GOT3 (cell line): Measurements from ENCODE around the gene CORO2A.

Source experiments
- DNase-seq: peaks from one replicate; lab custom pipeline; 2025; ENCODE audit warnings: mixed read lengths; lab: John Stamatoyannopoulos, UW

CORO2A gene

DNA sequence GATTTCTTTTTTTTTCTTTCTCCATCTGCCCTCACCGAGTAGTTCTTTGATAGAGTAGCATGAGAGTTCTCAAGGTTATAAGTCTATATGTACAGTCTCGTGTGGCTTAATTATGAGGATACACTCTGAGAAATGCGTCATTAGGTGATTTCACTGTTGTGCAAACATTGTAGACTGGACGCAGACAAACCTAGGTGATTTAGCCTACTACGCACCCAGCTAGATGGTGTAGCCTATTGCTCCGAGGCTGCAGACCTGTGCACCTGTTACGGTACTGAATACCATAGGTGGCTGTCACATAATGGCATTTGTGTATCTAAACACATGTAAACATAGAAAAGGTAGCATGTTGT, 26.9 kb upstream of the CORO2A start:
- no peak for DNase-seq

DNA sequence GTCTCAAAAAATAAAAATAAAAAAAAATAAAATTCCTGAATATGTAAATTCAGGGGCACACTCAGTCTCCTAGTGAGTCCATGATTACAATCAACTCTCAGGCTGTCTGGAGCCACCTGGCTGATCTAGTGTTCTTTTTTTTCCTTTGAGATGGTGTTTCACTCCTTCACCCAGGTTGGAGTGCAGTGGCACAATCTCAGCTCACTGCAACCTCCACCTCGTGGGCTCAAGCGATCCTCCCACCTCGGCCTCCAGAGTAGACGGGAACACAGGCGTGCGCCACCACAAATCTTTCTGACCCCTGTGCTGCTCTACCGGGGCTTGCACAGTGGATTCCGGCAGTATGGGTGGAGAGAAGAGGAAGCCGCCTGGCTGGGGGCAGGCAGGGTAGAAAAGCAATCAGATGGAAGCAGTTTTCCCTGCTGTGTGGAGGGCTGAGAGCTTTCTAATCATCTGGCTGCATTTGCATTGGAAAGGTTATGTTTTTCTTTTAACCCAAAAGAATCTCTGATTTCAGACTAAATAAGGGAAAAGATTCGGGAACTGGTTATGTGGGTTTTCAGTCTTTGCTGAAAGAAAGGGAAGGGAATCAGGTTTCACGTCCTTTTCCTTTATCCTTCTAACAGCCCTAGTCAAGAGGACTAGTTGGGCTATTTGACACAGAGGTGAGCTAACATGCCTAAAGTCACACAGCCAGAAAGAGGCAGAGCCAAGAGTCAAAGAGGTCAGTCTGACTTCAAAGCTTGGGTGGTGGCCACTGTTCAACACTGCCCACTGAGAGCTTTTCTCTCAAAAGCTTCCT, 26.3 kb upstream of the CORO2A start:
- no peak for DNase-seq

DNA sequence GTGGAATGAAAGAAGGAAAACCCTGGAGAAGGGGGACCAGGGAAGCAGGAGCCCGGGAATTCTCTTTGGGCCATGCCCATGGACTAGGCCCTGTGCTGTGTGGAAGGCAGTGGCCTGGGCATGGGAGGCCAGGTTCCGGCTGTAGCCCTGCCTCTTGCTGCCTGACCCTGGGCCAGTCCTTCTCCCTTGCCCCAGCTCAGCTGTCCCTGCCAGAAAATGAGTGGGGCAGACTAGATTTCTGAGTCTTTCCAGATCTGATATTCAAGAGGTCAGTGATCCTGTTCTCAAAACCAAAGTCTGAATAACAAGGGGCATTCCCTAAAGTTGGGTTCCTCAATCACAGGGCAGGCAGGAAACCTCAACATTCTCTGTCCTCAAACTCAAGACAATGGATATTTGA, 24.8 kb upstream of the CORO2A start:
- no peak for DNase-seq

DNA sequence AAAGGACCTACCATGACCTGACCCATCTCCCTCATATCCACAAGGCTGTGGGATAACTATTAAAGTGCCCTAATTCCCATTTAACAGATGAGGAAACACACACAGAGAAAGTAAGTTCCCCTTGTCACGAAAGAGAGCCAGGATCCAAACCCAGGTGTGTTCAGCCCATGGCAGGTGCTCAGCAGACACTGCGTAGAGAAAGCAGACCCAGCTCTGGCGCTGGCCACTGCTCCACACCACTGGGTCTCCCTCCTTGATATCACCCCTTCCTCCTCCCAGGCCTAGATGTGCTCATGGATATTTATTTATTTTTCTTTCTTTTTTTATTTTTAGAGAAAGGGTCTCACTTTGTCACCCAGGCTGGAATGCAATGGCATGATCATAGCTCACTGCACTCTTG, 24.0 kb upstream of the CORO2A start:
- DNase-seq = no peak

DNA sequence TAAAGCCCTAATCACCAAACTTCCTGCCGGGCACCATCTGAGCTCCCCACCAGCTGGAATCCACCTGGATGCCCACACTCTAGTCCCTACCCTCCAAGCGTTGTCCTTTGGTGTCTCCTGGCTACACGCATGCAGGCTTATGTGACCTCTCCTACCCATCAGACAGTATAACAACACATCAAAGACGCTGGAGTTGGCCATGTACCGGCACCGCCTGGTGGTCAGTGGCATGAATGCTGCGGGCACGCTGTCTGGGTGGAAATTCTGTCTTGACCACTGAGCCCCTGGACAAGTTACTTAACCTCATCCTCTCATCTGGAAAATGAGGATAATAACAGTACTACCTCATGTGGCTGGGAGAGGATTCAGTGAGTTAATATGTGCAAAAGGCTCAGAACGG, 23.4 kb upstream of the CORO2A start:
- no peak for DNase-seq

DNA sequence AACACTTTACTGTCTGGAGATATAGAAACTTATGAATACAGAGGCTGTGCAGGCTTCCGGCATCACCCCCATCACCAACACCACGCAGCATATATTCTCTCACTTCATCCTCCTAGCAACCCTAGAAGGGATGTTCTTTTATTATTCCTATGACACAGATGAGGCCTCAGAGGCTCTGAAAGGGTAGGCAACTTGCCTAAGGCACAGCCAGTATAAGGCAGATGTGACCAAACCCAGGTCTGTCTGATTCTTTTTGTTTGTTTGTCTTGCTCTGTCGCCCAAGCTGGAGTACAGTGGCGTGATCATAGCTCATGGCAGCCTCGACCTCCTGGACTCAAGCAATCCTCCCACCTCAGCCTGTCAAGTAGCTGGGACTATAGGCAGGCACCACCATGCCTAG, 22.8 kb upstream of the CORO2A start:
- no peak for DNase-seq

DNA sequence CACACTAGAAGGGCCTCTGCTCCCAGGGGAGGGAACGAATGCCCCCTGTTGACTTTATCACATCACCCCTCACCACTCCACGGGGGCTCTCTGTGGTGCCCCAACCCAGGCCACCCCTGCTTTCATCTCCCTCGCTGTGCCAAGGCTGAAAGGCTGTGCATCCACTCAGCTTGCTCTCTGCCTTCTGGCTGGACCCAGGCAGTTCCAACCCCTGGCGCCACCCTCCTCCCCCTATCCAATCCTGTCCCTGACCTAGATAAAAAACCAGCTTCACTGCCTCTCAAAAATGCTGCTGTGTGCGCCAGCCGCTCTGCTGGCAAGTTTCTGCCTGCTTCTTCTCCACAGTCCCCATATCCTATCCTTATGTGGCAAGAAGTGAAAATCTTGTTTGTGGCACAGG, 22.4 kb upstream of the CORO2A start:
- DNase-seq = no peak

DNA sequence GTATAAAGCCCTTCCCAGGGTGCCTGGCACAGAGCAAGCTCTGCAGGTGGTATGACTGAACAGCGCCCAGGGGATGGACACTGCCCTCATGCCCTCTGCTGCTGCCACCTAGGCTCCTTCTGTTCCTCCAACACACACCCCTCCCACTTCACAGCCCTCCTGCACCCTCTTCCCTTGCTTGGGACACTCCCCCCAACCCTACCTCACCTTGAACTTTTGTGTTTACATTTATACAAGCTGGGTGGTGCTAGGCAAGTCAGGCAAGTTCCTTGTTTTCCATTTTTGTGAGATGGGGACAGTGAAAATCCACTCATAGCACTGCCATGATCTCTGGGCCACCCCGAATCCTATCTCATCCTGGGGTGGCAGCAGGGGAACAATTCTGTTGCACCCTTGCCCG, 18.8 kb upstream of the CORO2A start:
- DNase-seq = no peak

DNA sequence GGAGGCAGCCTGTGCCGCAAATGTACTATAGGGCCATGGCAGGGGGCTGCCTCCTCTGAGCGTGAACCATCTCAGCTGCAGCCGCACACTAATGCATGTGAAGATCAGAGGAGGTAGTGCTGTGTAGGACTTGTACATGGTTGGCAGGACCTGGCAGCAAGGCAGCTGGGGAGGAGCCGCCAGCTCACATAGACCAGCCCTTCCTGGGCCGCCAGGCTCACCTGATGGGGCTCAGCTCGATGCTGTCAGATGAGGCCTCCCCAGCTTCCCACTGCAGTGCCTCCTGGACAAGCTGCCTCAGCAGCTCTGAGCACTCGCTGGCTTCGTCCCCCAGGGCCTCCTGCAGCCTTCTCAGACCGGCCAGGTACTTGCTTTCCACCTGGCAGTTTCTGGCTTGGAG, 18.0 kb upstream of the CORO2A start:
- DNase-seq = no peak

DNA sequence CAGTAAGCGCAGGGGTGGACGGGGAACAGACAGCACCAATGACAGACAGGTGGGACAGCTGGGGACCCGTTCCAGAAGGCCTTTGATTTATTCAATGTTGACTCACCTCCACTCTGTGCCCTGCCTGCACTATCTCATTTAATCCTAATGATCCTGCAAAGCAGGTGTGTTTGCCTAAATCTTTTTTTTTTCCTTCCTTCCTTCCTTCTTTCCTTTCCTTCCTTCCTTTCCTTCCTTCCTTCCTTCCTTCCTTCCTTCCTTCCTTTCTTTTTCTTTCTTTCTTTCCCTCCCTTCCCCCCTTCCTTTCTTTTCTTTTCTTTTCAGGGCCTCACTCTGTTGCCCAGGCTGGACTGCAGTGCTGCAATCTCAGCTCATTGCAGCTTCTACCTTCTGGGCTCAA, 17.1 kb upstream of the CORO2A start:
- DNase-seq = no peak

DNA sequence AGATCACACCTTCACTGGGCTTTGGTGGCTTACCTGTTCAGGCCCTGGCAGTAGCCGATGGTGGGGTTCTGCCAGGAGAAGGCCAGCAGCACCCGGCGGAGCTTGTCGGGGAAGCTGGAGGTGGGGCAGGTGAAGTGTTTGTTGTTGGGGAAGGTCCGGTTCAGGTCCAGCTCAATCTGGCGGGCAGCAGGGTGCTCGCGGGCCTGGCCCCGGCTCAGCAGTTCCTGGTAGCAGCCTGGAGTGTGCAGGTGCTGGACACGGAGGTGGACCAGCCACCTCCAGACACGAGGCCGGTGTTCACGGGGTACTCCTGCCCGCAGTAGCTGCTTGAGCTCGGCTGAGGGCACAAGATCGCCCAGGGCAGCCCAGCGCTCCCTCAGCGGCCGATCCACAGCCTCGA, 16.2 kb upstream of the CORO2A start:
- no peak for DNase-seq

DNA sequence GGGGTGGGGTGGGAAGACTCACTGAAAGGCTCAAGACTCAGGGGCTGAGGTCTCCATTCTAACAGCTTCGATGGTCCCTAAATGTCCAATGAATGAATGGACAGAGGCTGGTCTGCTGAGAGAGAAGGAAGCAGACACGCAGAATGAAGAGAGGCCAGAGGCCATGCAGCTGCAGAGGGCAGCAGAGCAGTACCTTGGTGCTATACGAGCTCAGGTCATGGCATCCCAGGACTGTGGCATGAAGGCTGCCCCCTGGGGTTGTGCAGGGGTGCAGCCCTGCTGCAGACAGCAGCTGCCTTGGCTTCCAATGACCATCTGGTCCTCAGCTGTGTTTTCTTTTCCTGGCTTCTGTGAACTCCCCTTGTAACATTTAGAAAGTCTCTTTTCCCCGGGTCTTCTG, 15.2 kb upstream of the CORO2A start:
- DNase-seq = no peak

DNA sequence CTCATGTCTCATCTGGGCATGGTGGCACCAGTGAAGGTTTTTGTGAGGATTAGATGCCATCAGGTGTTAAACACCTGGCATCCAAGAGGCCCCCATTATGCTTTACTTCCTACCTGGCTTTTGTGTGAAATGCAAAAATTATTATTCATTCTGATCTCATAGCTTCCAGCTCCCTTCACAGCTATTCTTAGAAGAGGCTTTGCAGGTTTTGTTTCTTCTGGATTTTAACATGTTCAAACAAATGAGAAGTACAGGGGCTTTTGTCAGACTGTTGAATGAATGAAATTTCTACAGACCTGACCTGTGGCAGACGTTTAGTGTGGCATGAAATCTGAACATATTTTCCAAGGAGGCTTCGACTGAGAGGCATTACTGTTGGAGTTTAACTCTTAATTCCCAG, 14.3 kb upstream of the CORO2A start:
- no peak for DNase-seq

DNA sequence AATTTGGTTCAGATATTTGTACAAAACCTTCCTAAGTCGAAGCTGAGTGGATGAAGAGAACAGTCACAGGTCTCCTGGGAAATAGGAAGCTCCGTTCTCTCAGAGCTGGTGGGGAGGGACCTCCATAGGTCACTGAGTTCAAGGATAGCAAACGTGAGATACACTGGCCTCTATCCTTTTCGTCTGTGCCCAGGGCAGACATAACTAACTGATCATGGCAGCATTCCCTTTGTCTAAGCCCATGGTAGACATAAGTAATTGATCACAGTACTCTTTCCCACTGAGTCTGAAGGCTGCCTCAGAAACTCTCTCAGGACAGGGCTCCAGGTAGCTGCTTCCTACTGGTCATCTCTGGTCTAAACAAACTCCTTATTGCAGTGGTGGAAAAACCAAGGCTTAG, 12.3 kb upstream of the CORO2A start:
- DNase-seq = no peak

DNA sequence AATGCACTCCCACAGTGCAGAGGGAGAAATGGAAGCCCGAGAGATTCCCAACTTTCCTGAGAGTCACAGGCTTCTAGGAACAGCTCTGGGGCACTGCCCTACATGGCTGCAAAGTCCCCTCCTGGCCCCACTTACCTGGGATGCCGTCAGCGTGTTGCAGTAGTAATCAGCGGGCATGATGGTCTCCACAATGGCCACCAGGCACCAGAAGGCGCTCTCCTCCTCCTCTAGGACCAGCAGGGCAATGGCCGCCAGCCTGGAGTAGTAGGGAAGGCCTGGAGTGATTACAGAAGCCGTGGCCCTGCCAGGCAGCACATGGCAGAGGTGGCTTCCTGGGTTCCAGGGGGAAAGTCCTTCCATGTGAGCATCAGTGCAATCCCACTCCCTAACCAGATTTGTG, 10.7 kb upstream of the CORO2A start:
- no peak for DNase-seq

DNA sequence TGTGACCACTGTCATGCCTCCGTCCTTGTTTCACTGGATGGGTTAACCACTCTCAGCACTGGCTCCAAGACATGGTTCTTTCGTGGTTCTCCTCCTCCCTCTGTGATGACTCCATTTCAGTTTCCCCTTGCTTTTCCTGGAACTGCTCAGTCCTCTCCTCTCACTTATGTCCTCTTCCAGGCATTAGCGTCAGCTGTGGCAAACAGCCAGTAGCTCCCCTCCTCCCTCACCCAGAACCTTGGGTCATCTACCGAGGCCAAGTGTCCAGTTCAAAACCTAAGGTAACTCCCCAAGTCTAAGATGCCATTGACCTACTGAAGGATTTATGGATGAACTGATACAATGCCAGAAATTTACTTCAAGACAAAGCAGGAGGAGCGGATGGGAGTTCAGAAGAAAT, 9.8 kb upstream of the CORO2A start:
- no peak for DNase-seq

DNA sequence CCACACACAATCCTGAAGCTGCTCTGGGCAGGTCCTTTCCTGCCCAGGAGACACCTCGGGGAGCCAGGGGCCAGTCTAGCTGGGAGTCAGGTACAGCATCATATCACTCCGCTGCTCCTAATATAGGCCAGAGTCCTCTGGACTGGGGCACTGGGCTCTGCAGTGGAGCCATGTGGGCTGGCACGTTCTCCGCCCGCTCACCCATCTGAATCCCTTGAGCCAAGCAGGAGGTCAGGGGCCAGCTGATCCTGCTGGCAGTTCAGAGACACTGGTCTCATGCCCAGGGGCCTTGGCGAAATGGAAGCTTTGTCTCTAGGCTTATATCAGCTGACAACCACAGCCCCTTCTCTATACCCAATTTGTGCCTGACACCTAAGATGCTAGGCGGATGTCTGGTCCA, 9.3 kb upstream of the CORO2A start:
- DNase-seq = no peak

DNA sequence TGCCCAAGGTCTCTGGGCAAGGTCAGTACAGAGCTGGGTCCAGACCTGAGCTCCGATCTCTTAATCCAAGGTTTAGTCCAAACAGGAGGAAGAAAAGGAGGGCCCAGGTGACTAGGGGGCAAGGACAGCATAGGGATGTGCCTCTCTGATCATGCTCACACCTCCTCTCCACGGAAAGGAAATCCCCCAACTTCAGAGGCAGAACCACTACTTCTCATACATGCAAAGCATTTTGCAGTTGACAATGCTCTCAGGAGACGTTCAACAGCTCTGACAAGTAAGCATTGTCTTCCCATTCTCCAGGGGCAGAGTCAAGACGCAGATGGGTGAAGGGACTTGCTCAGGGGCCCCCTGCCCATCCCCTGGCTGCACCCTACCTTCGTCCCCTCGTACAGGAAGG, 8.7 kb upstream of the CORO2A start:
- DNase-seq = no peak

DNA sequence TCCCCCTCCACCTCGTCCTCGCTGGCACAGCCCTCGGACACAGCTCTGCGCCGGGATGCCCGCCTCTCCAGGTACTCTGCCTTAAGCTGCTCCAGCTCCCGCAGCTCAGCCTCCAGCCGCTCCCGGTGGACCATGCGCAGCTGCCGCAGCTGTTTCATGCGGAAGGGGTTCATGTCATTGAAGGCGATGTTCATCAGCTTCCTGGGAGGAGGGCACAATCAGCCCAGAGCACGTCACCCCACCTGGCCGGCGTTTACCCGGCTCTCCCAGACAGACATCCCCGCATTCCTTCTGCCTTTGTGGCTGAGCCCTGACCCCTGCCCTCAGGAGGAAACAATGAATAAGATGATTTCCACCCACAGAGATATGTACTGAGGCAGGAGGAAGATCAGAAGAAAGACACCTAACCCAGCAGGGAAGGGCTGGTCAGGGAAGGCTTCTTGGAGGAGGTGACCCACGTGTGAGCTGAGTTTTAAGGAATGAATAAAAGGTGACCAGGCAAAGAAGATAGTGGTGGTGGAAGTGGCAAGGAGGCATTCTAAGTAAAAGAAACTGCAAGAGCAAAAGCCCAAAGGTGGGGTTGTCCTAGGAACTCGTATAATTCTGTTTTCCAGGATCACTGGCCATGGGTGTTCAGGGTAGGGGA, 7.1 kb upstream of the CORO2A start:
- no peak for DNase-seq

DNA sequence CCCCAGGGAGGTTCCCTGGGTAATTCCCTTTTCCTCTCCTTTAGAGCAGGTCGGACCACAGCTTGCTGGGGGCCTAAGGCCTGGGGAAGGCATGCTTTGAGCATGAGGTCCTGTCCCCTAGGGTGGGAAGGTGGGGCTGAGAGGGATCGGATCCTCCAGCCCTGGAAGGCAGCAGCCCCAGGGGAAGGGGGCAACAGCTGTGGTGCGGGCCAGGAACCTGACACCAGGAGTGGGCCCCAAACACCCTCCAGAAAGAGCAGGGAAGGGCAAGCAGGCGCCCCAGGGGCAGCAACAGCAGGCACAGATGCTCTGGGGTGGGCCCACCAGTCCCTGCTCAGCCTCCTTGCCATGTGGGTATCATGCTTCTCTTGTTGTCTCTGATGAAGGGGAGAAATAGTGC, 3.2 kb upstream of the CORO2A start:
- DNase-seq = no peak

DNA sequence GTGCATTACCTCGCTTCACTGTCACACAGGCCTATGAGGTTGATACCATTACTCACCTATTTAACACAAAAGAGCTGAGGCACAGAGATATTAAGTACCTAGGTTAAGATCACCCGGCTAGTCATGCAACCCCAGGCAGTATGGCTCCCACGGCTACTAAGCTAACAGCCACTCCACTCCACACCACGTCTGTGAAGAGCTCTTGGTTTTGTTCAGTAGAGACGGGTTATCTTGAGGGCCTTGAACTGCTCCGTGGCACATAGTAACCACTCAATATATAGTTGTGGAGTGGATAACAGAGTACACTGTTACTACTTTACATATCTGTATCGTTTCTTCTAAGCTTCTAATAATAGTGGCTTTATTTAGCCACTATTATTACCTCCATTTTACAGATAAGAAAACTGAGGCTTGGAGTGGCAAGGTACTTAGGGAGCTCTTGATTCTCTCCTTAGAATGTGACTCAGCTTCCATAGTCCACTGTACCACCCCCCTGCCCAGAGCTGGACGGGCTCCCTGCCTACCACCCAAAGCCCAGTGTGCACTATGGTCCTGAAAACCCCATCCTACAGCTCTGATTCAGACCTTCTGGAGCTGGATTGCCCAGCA, 1.0 kb upstream of the CORO2A start:
- no peak for DNase-seq

DNA sequence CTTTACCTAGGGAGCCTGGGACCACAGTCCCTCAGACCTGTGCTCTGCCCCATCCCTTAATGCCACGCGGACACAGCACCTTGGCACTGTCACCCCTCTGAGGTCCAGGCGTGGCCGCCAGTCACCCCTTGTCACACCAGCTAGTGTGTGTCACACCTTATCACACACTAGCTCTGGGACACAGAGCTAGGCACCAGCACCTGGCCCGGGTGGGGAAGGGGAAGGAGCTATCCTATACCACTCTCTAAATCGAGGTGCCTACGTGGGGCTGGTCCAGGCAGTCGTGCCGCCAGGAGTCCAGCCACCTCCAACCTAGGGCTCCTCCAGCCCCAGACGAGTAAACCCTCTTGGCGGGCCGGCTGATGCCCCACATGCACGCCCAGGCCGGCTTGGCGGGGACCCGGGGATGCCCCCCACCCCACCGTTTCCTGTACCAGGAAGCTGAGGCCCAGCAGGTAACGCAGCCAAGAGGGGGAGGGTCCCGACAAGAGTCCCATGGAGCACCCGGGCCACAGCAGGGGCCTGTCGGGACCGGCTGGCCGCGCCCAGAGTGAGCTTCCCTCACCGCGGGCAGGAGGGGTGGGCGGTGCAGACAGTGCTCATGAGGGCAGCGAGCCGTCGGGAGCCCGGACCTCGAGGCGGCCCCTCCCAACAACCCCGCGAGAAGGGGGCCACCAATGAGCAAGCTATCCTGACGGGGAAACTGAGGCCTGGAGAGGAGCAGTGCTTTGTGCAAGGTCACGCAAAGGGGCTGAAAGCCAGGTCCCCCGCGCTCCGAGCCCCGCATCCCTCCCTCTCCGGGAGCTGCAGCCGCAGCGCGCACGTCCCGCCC, 550 bp downstream of the CORO2A start:
- DNase-seq = no peak

DNA sequence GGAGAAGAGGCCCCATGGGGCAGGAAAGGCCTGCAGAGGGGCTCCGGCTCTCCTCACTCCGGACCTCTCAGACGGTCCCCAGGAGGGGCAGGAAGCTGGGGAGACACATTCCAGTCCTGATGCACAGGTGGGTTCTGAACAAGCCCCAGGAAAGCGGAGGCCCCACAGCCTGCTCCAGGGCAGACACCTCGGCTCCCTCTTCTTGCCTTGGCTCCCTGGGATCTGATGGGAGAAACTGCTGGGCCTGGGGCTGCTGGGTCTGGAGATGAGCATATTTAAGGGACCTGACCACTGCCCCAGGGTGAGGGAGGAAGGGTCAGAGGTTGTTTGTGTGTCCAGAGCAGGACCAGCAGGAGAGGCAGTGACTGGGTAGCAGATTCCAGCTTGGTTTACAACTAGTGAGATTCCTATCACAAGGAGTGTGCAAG, 1.2 kb downstream of the CORO2A start:
- DNase-seq = no peak
